ENCODE measurements around the gene RND2. TPM values are rescaled to one million over a fixed set of nuclear protein-coding genes. Genes with fewer than 3 reads are reported as not detected.

RND2 gene
- polyA plus RNA-seq, 1 donor (not counting 4 experiments of a cell fraction or from before 2014, with no cell fraction given): 0.12 TPM

DNA sequence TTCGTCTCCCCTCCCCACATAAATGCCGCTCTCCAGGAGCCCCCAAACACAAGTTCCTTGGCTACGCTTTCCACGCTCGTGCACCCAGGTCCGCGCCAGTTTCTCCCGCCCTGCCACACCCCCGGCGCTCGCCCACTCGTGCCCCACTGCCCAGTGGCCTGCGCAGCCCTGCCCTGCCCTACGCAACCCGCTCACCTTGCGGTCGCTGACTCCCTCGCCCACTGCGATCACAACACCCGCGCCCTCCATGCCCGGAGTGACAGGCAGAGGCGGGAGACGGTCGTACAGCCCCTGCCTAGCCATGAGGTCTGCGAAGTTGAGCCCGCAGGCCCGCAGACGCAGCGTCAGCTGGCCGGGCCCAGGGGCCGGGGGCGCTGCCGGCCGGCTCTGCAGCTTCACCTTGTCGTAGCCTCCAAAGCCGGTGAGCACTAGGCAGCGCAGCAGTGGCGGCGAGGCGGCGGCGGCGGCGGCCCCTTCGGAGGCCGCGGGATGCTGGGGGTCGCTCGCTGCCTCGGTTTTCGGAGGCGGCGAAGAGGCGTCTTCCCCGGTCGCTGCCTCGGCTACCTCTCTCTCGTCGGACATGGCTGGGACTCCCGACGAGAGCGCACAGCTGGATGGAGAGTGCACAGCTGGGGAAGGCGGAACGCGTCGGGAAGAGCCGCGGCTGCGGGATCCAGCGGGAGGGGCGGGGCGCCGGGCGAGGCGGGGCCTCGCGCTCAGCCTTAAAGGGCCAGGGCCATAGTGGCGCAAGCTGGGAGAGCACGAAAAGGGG is 3.1 kb upstream of the RND2 start, which contains the start of gene VAT1:
Gene VAT1 (minus strand): TSS at position 645 of the 772 bp plus-strand sequence. CDS start 63 bp downstream, at position 582.
- dilution Hi-C loops (cut with MboI; ENCODE audit: extremely low pct_ligation_motif_present, low sequenced_read_pairs): no loop called here
- Histone ChIP-seq H4K20me1 (ENCODE audit: control insufficient read depth, extremely low read depth, insufficient read depth, low read length) (no peaks in the 10 kb centered on the region), H3K27ac (ENCODE audit: control insufficient read depth, insufficient read depth, low read length) (peak within 1 kb of the TSS; percentile 66), H3K4me2 (ENCODE audit: control insufficient read depth, extremely low read depth, insufficient read depth, low read depth, low read length) (peak within 1 kb of the TSS; percentile 76), H3K4me1 (ENCODE audit: control insufficient read depth, extremely low read depth, insufficient read depth, low read length) (peaks cover 14% of the 10 kb centered on the region), H3K4me3 (ENCODE audit: control insufficient read depth in 2 of 3, extremely low read depth in 1 of 3, insufficient read depth in 2 of 3, low read depth in 1 of 3, low read length in 3 of 3) (peak within 1 kb of the TSS; percentile 90 to 100 (median 95)), H2AFZ (ENCODE audit: control insufficient read depth, low read length) (peak within 1 kb of the TSS; percentile 87), H3K9me1 (ENCODE audit: control insufficient read depth, extremely low read depth, insufficient read depth, low read length) (no peaks in the 10 kb centered on the region), H3K36me3 (ENCODE audit: control insufficient read depth in 2 of 2, extremely low read depth in 1 of 2, insufficient read depth in 2 of 2, low read length in 2 of 2) (peaks cover 8 to 14% of the 10 kb centered on the region in 2 experiments), H3K27me3 (ENCODE audit: control insufficient read depth, extremely low read depth, insufficient read depth, low read length) (peaks cover 13% of the 10 kb centered on the region), H3K9me3 (ENCODE audit: control insufficient read depth, low read depth, low read length) (no peaks in the 10 kb centered on the region), H3K9ac (ENCODE audit: control insufficient read depth, extremely low read depth, insufficient read depth, low read length) (peak within 1 kb of the TSS; percentile 87), H3K79me2 (ENCODE audit: control insufficient read depth, insufficient read depth, low read length) (peaks cover 20% of the 10 kb centered on the region)
- FAIRE-seq (no peak), DNase-seq (ENCODE audit: low read depth, low spot score) (no peak)
- TF ChIP-seq, protein P1, sequence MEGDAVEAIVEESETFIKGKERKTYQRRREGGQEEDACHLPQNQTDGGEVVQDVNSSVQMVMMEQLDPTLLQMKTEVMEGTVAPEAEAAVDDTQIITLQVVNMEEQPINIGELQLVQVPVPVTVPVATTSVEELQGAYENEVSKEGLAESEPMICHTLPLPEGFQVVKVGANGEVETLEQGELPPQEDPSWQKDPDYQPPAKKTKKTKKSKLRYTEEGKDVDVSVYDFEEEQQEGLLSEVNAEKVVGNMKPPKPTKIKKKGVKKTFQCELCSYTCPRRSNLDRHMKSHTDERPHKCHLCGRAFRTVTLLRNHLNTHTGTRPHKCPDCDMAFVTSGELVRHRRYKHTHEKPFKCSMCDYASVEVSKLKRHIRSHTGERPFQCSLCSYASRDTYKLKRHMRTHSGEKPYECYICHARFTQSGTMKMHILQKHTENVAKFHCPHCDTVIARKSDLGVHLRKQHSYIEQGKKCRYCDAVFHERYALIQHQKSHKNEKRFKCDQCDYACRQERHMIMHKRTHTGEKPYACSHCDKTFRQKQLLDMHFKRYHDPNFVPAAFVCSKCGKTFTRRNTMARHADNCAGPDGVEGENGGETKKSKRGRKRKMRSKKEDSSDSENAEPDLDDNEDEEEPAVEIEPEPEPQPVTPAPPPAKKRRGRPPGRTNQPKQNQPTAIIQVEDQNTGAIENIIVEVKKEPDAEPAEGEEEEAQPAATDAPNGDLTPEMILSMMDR (optimal IDR thresholded peaks at IDR 0.05 in 1 of 3, IDR thresholded peaks at IDR 0.05 in 1 of 3, conservative IDR thresholded peaks at IDR 0.05 in 1 of 3; ENCODE audit: extremely low read depth in 1 of 3, insufficient read depth in 2 of 3, low read length in 3 of 3): no peak
- TF ChIP-seq EZH2 (IDR thresholded peaks at IDR 0.05; ENCODE audit: low read length): no peak

- dilution Hi-C loops (cut with MboI; ENCODE audit: extremely low pct_ligation_motif_present, low sequenced_read_pairs): no loop called here
- TF ChIP-seq EZH2 (IDR thresholded peaks at IDR 0.05; ENCODE audit: low read length): no peak
- TF ChIP-seq, protein P1 (optimal IDR thresholded peaks at IDR 0.05 in 1 of 3, IDR thresholded peaks at IDR 0.05 in 1 of 3, conservative IDR thresholded peaks at IDR 0.05 in 1 of 3; ENCODE audit: extremely low read depth in 1 of 3, insufficient read depth in 2 of 3, low read length in 3 of 3): no peak
- no peak overlapping the region for H3K9ac ChIP-seq (ENCODE audit: control insufficient read depth, extremely low read depth, insufficient read depth, low read length)
- H3K4me2 ChIP-seq (ENCODE audit: control insufficient read depth, extremely low read depth, insufficient read depth, low read depth, low read length): no peak overlapping the region
- no peaks in the 10 kb centered on the region for H4K20me1 ChIP-seq (ENCODE audit: control insufficient read depth, extremely low read depth, insufficient read depth, low read length)
- peaks cover 8% of the 10 kb centered on the region for H3K79me2 ChIP-seq (ENCODE audit: control insufficient read depth, insufficient read depth, low read length)
- peaks cover 6% of the 10 kb centered on the region for H3K4me1 ChIP-seq (ENCODE audit: control insufficient read depth, extremely low read depth, insufficient read depth, low read length)
- no peak overlapping the region for H2AFZ ChIP-seq (ENCODE audit: control insufficient read depth, low read length)
- peaks cover 0 to 1% of the 10 kb centered on the region in 2 experiments for H3K36me3 ChIP-seq (ENCODE audit: control insufficient read depth in 2 of 2, extremely low read depth in 1 of 2, insufficient read depth in 2 of 2, low read length in 2 of 2)
- no peaks in the 10 kb centered on the region for H3K9me3 ChIP-seq (ENCODE audit: control insufficient read depth, low read depth, low read length)
- no peak overlapping the region for H3K27ac ChIP-seq (ENCODE audit: control insufficient read depth, insufficient read depth, low read length)
- peak overlapping the region in 1 of 3 experiments; percentile 13 for H3K4me3 ChIP-seq (ENCODE audit: control insufficient read depth in 2 of 3, extremely low read depth in 1 of 3, insufficient read depth in 2 of 3, low read depth in 1 of 3, low read length in 3 of 3)
- FAIRE-seq (no peak), DNase-seq (ENCODE audit: low read depth, low spot score) (no peak)
- H3K27me3 ChIP-seq (ENCODE audit: control insufficient read depth, extremely low read depth, insufficient read depth, low read length): peaks cover 17% of the 10 kb centered on the region
- no peaks in the 10 kb centered on the region for H3K9me1 ChIP-seq (ENCODE audit: control insufficient read depth, extremely low read depth, insufficient read depth, low read length)
These were observed 243 bp downstream of the RND2 start for GRCh38 chr17:43025290-43025657.

Measured in keratinocyte (primary cell).